Esophagus muscularis mucosa (tissue), 4 donors: ENCODE results near the gene ZPR1. TPM values are rescaled to one million over a fixed set of nuclear protein-coding genes. Genes with fewer than 3 reads are reported as not detected.

Experiments used
- DNase-seq: peaks from one replicate; pipeline ENCODE4 v3.0.0-alpha.2; 2017; ENCODE audit errors: extremely low spot score
- H3K27ac ChIP-seq, 4 donors: fragments of 200-600 bp; sonication (generic); replicated peaks in 1 of 4; 1 replicate in 3 of 4; 2 replicates in 1 of 4; pipeline ENCODE4 v1.5.1; 2016 to 2019; ENCODE audit warnings: mild to moderate bottlenecking in 1 of 4
- H3K27me3 ChIP-seq, 4 donors: fragments of 200-600 bp; sonication (generic); one replicate each; pipeline versions ENCODE4 v1.5.1 to v1.6.0; 2016 to 2019
- H3K36me3 ChIP-seq, 4 donors: fragments of 200-600 bp; sonication (generic); one replicate each; pipeline ENCODE4 v1.5.1; 2016 to 2019
- H3K4me1 ChIP-seq, 4 donors: fragments of 200-600 bp; sonication (generic); one replicate each; pipeline ENCODE4 v1.5.1; 2016 to 2019
- H3K4me3 ChIP-seq, 4 donors: fragments of 200-600 bp; sonication (generic); 1 replicate in 2 of 4; 2 replicates in 2 of 4; pipeline ENCODE4 v1.5.1; 2016 to 2019; ENCODE audit warnings: mild to moderate bottlenecking in 4 of 4, moderate library complexity in 1 of 4
- H3K9me3 ChIP-seq, 4 donors: fragments of 200-600 bp; sonication (generic); 1 replicate in 3 of 4; 2 replicates in 1 of 4; pipeline ENCODE4 v1.5.1; 2016 to 2019
- CTCF ChIP-seq, 3 experiments: fragments of 200-600 bp in 2 of 3; fragments of 450-650 bp in 1 of 3; sonication (generic) in 2 of 3; IDR thresholded peaks; one replicate each; pipeline ENCODE4 v1.5.1; 2017 to 2019; ENCODE audit warnings: antibody characterized with exemption in 3 of 3, mild to moderate bottlenecking in 2 of 3, moderate library complexity in 1 of 3
- EP300 ChIP-seq: sonication (generic); formaldehyde crosslinking; IDR thresholded peaks from one replicate; pipeline ENCODE4 v1.6.1; 2017; ENCODE audit warnings: antibody characterized with exemption
- POLR2A ChIP-seq: fragments of 450-650 bp; IDR thresholded peaks from one replicate; pipeline ENCODE4 v1.6.1; 2017; ENCODE audit warnings: antibody characterized with exemption, moderate library complexity, mild to moderate bottlenecking, low read depth
- POLR2AphosphoS5 ChIP-seq, 2 donors: sonication (generic); formaldehyde crosslinking; IDR thresholded peaks; one replicate each; pipeline ENCODE4 v1.6.1; 2017; ENCODE audit warnings: antibody characterized with exemption in 2 of 2
- WGBS: methylation state at CpG from one replicate; pipeline ENCODE4 v1.1.5; 2018; 5-methylcytosine and 5-hydroxymethylcytosine counted together
- intact Hi-C: fragments of 100-400 bp; cut with DNase I; formaldehyde crosslinking; loops from one replicate; pipeline ENCODE4 v1.15.1; 2023
- total RNA-seq, 4 donors: library from RNA; depleted of rRNA; stranded (reverse); fragments of >200 nt; gene quantifications; one replicate each; pipeline versions ENCODE4 v1.1.0 to v1.2.1, GENCODE V29; 2016

Gene ZPR1
- total RNA-seq, 4 donors from 2014 or later = 18.3 to 46.4 (median 34.7) TPM

- WGBS = 72% methylated on average over 10 of the region's 10 CpGs
- TF ChIP-seq EP300 = no peak
- TF ChIP-seq POLR2A = no peak
- no peak for TF ChIP-seq CTCF (IDR thresholded peaks at IDR 0.05)
- intact Hi-C loops = no loop called here
- no peak overlapping the region for H3K27ac ChIP-seq
- H3K36me3 ChIP-seq = no peaks in the 10 kb centered on the region
- peaks cover 6 to 16% (median 8%) of the 10 kb centered on the region in 4 donors for H3K4me1 ChIP-seq
- no peak overlapping the region for H3K4me3 ChIP-seq
- H3K27me3 ChIP-seq = peaks cover 0 to 29% (median 0%) of the 10 kb centered on the region in 4 donors
- H3K9me3 ChIP-seq = no peaks in the 10 kb centered on the region
- DNase-seq = no peak
Measured at GRCh38 chr11:116733043-116733755, 54.6 kb downstream of the ZPR1 start.

- intact Hi-C loops = no loop called here
- Histone ChIP-seq H3K27me3 (peaks cover 0 to 29% (median 0%) of the 10 kb centered on the region in 4 donors), H3K27ac (no peak overlapping the region), H3K4me1 (peaks cover 6 to 16% (median 8%) of the 10 kb centered on the region in 4 donors), H3K36me3 (no peaks in the 10 kb centered on the region), H3K9me3 (no peaks in the 10 kb centered on the region), H3K4me3 (no peak overlapping the region)
- WGBS = 29% methylated on average over 24 of the region's 25 CpGs
- DNase-seq = no peak
- TF ChIP-seq POLR2A = no peak
- no peak for TF ChIP-seq EP300
- no peak for TF ChIP-seq POLR2AphosphoS5 (IDR thresholded peaks at IDR 0.05)
- peak; percentile 57 to 81 (median 66) for TF ChIP-seq CTCF (IDR thresholded peaks at IDR 0.05)
Measured at GRCh38 chr11:116732271-116733042, 55.4 kb downstream of the ZPR1 start.

GRCh38 chr11:116731821-116732220, 56.0 kb downstream of the ZPR1 start:
- Histone ChIP-seq H3K4me3 (no peak overlapping the region), H3K27ac (no peak overlapping the region), H3K4me1 (peaks cover 6 to 16% (median 8%) of the 10 kb centered on the region in 4 donors), H3K36me3 (no peaks in the 10 kb centered on the region), H3K27me3 (peaks cover 0 to 35% (median 0%) of the 10 kb centered on the region in 4 donors), H3K9me3 (no peaks in the 10 kb centered on the region)
- no peak for DNase-seq
- no peak for TF ChIP-seq POLR2A
- TF ChIP-seq POLR2AphosphoS5 (IDR thresholded peaks at IDR 0.05) = no peak
- TF ChIP-seq CTCF (IDR thresholded peaks at IDR 0.05) = no peak
- TF ChIP-seq EP300 = no peak
- 88% methylated on average over 2 of the region's 2 CpGs for WGBS
- intact Hi-C loops = no loop called here

GRCh38 chr11:116731097-116731761, 56.6 kb downstream of the ZPR1 start:
- peaks cover 6 to 16% (median 8%) of the 10 kb centered on the region in 4 donors for H3K4me1 ChIP-seq
- H3K36me3 ChIP-seq = no peaks in the 10 kb centered on the region
- no peak overlapping the region for H3K27ac ChIP-seq
- 63% methylated on average over 11 of the region's 11 CpGs for WGBS
- DNase-seq = no peak
- peaks cover 0 to 41% (median 0%) of the 10 kb centered on the region in 4 donors for H3K27me3 ChIP-seq
- intact Hi-C loops = no loop called here
- H3K9me3 ChIP-seq = no peaks in the 10 kb centered on the region
- no peak overlapping the region for H3K4me3 ChIP-seq
- no peak for TF ChIP-seq EP300
- no peak for TF ChIP-seq POLR2AphosphoS5 (IDR thresholded peaks at IDR 0.05)
- TF ChIP-seq CTCF (IDR thresholded peaks at IDR 0.05) = no peak
- no peak for TF ChIP-seq POLR2A
